Measurements from ENCODE around the gene CACNA1B.
"Not testable (repeated sequence)": the region's sequence is repeated elsewhere in the genome, so short reads cannot be mapped to it uniquely, and the experiment has no call there.

The CACNA1B gene

GRCh38 chr9:138015021-138015829 lies 137.6 kb downstream of the CACNA1B start:
- DNase-seq (ENCODE audit: low read depth in 2 of 2) = no peak

- DNase-seq (ENCODE audit: low read depth in 2 of 2) = no peak
These were observed 139.0 kb downstream of the CACNA1B start for GRCh38 chr9:138016406-138017187.

GRCh38 chr9:138017200-138017599 lies 139.6 kb downstream of the CACNA1B start:
- no peak for DNase-seq (ENCODE audit: low read depth in 2 of 2)

GRCh38 chr9:138019514-138019913 lies 141.9 kb downstream of the CACNA1B start:
- DNase-seq (ENCODE audit: low read depth in 2 of 2) = not testable (repeated sequence)

- DNase-seq (ENCODE audit: low read depth in 2 of 2) = no peak
These were observed 142.7 kb downstream of the CACNA1B start for GRCh38 chr9:138020120-138020794.

- DNase-seq (ENCODE audit: low read depth in 2 of 2) = no peak
These were observed 143.2 kb downstream of the CACNA1B start for GRCh38 chr9:138020795-138021182.

- no peak for DNase-seq (ENCODE audit: low read depth in 2 of 2)
These were observed 143.9 kb downstream of the CACNA1B start for GRCh38 chr9:138021251-138022056.

- DNase-seq (ENCODE audit: low read depth in 2 of 2) = no peak
These were observed 144.6 kb downstream of the CACNA1B start for GRCh38 chr9:138022121-138022741.

- no peak for DNase-seq (ENCODE audit: low read depth in 2 of 2)
These were observed 145.3 kb downstream of the CACNA1B start for GRCh38 chr9:138022756-138023393.

GRCh38 chr9:138023394-138024124 lies 146.0 kb downstream of the CACNA1B start:
- no peak for DNase-seq (ENCODE audit: low read depth in 2 of 2)

- DNase-seq (ENCODE audit: low read depth in 2 of 2) = no peak
These were observed 146.5 kb downstream of the CACNA1B start for GRCh38 chr9:138024131-138024530.

GRCh38 chr9:138024831-138025291 lies 147.3 kb downstream of the CACNA1B start:
- no peak for DNase-seq (ENCODE audit: low read depth in 2 of 2)

GRCh38 chr9:138025417-138025816 lies 147.8 kb downstream of the CACNA1B start:
- DNase-seq (ENCODE audit: low read depth in 2 of 2) = no peak

GRCh38 chr9:138025908-138026307 lies 148.3 kb downstream of the CACNA1B start:
- DNase-seq (ENCODE audit: low read depth in 2 of 2) = no peak

- DNase-seq (ENCODE audit: low read depth in 2 of 2) = no peak
These were observed 151.0 kb downstream of the CACNA1B start for GRCh38 chr9:138028596-138028995.

GRCh38 chr9:138031186-138031585 lies 153.6 kb downstream of the CACNA1B start:
- no peak for DNase-seq (ENCODE audit: low read depth in 2 of 2)

GRCh38 chr9:138033950-138034349 lies 156.4 kb downstream of the CACNA1B start:
- DNase-seq (ENCODE audit: low read depth in 2 of 2) = no peak

GRCh38 chr9:138037140-138037539 lies 159.6 kb downstream of the CACNA1B start:
- no peak for DNase-seq (ENCODE audit: low read depth in 2 of 2)

GRCh38 chr9:138038244-138038671 lies 160.7 kb downstream of the CACNA1B start:
- no peak for DNase-seq (ENCODE audit: low read depth in 2 of 2)
